CD4-positive, alpha-beta memory T cell (primary cell): ENCODE measurements around the gene USH1C. TPM values are rescaled to one million over a fixed set of nuclear protein-coding genes. Genes with fewer than 3 reads are reported as not detected.

ENCODE experiments used
- CTCF ChIA-PET: fragments of 350-600 bp; sonication (Branson Sonifier 250); formaldehyde crosslinking; loops from one replicate; lab custom pipeline; 2021; ENCODE audit warnings: inconsistent platforms; ENCODE audit not compliant: partially characterized antibody; lab: Charles Lee
- POLR2A ChIA-PET: fragments of 350-600 bp; sonication (Branson Sonifier 250); formaldehyde crosslinking; loops from one replicate; lab custom pipeline; 2021; ENCODE audit not compliant: partially characterized antibody; lab: Charles Lee
- DNase-seq, 5 donors: peaks; one replicate each; pipeline versions ENCODE4 v3.0.0 to v3.0.0-alpha.2; 2020 to 2022; ENCODE audit warnings: mixed read lengths in 1 of 5
- H3K27ac ChIP-seq: one replicate; pipeline ENCODE4 v1.7.0; 2013; ENCODE audit warnings: low read depth, low read length
- H3K27me3 ChIP-seq: 2 replicates; pipeline ENCODE4 v1.7.0; 2013; ENCODE audit warnings: mild to moderate bottlenecking, low read length, moderate library complexity; ENCODE audit not compliant: insufficient read depth
- H3K36me3 ChIP-seq: 2 replicates; pipeline ENCODE4 v1.7.0; 2013; ENCODE audit warnings: mild to moderate bottlenecking, low read length, moderate library complexity; ENCODE audit not compliant: insufficient read depth
- H3K4me1 ChIP-seq: 2 replicates; pipeline ENCODE4 v1.7.0; 2013; ENCODE audit warnings: mild to moderate bottlenecking, low read length, moderate library complexity; ENCODE audit not compliant: insufficient read depth
- H3K4me3 ChIP-seq, 2 donors: one replicate each; pipeline ENCODE4 v1.7.0; 2013; ENCODE audit warnings: low read length in 2 of 2, mild to moderate bottlenecking in 1 of 2
- H3K9me3 ChIP-seq, 2 donors: one replicate each; pipeline ENCODE4 v1.7.0; 2013; ENCODE audit warnings: low read length in 2 of 2, control low read depth in 1 of 2; ENCODE audit not compliant: control insufficient read depth in 1 of 2
- H3K27ac Mint-ChIP-seq, 7 donors: one replicate each; pipeline ENCODE4 v1.8.0; 2020 to 2021; ENCODE audit warnings: mixed read lengths in 7 of 7, mild to moderate bottlenecking in 6 of 7, inconsistent platforms in 3 of 7, moderate library complexity in 3 of 7
- H3K27me3 Mint-ChIP-seq, 2 donors: one replicate each; pipeline ENCODE4 v1.8.0; 2020 to 2021; ENCODE audit warnings: mixed read lengths in 2 of 2
- H3K36me3 Mint-ChIP-seq, 2 donors: one replicate each; pipeline ENCODE4 v1.8.0; 2020 to 2021; ENCODE audit warnings: mixed read lengths in 2 of 2, inconsistent platforms in 1 of 2, mild to moderate bottlenecking in 1 of 2
- H3K4me1 Mint-ChIP-seq, 4 donors: one replicate each; pipeline ENCODE4 v1.8.0; 2020 to 2021; ENCODE audit warnings: mixed read lengths in 4 of 4, mild to moderate bottlenecking in 1 of 4
- H3K4me3 Mint-ChIP-seq, 8 donors: one replicate each; pipeline ENCODE4 v1.8.0; 2020 to 2021; ENCODE audit warnings: mixed read lengths in 8 of 8, mild to moderate bottlenecking in 7 of 8, moderate library complexity in 6 of 8, inconsistent platforms in 3 of 8
- H3K9me3 Mint-ChIP-seq, 8 donors: one replicate each; pipeline ENCODE4 v1.8.0; 2020 to 2021; ENCODE audit warnings: mixed read lengths in 8 of 8, mild to moderate bottlenecking in 5 of 8, inconsistent platforms in 3 of 8, moderate library complexity in 1 of 8
- intact Hi-C: fragments of 100-400 bp; cut with micrococcal nuclease; formaldehyde crosslinking; loops from one replicate; pipeline ENCODE4 v1.15.1; 2023
- polyA plus RNA-seq, 2 donors: library from polyadenylated mRNA; unstranded; fragments of 300-500 nt; fragmentation: Illumina TruSeq; gene quantifications; one replicate each; pipeline ENCODE4 v1.2.3, GENCODE V29; 2021
- total RNA-seq, 2 experiments: library from RNA; stranded (reverse); gene quantifications; one replicate each; pipeline ENCODE4 v1.2.3, GENCODE V29; 2021

The USH1C gene
- total and polyA plus RNA-seq, 4 experiments from 2014 or later, result not detected

DNA sequence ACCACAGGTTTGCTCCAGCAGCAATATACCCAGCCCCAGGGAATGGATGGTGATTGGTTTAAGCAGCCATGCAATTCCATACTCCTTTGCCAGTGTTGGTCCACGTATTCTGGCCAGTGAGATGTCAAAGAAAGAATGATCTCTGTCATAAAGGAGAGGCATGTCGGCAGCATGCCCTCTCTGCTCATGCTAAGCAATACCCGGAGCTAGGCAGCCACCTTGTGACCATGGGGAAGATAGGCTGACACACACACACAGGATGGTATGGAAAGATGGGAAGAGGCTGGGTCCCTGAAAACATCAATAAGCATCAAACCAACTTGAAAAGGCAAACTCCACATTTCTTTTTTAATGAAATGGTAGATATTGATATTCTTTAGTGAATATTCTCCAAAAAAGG lies 72.7 kb downstream of the USH1C start:
- DNase-seq, result no peak
- CTCF ChIA-PET, result no interaction called here
- Mint-ChIP-seq H3K9me3 (peaks cover 0 to 3% (median 0%) of the 10 kb centered on the region in 8 donors), H3K27ac (no peak overlapping the region), H3K27me3 (peaks cover 27 to 32% of the 10 kb centered on the region in 2 donors), H3K4me3 (no peak overlapping the region), H3K36me3 (no peaks in the 10 kb centered on the region), H3K4me1 (peaks cover 0 to 5% (median 2%) of the 10 kb centered on the region in 4 donors)
- Histone ChIP-seq H3K27ac (no peak overlapping the region), H3K36me3 (no peaks in the 10 kb centered on the region), H3K9me3 (no peaks in the 10 kb centered on the region), H3K4me3 (no peak overlapping the region), H3K4me1 (no peaks in the 10 kb centered on the region), H3K27me3 (no peaks in the 10 kb centered on the region)
- POLR2A ChIA-PET, result no interaction called here
- intact Hi-C loops, result no loop called here

DNA sequence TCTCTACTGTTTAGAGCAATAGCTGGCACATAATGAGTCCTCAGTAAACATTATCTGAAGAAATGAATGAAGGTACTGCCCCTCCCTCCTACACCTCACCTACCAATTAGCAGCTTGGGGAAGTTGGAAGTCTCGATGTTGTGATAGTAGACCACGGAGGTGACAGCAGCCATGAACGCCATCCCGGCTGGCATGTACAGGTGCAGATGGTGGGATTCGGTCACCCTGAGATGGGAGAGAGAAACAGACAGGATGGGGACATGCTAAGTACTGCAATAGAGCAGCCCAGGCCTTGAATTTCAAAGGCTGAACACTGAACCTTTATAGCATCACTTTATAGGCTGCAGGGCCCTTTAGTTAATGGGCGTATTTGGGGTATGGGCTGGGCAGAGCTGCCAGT lies 74.2 kb downstream of the USH1C start:
- intact Hi-C loops, result no loop called here
- peaks cover 22 to 31% of the 10 kb centered on the region in 2 donors for H3K27me3 Mint-ChIP-seq

DNA sequence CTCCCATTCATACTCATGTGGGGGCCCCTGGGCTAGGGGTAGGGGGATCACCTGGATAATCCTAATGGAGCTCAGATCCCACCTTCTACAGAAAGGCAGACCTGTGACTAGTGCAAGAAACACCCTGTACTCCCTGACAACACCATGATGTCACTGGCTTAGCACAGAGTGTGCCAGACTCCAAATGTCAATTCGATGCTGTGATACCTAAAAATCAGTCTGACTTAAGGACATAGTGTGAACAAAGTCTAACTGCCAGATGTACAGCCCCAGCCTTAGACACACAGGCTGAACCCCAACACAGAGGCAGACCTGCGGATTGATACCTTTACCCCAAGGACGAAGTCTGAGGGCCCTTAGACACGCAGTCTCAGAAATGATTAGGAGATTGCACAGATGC lies 76.1 kb downstream of the USH1C start:
- ChIA-PET CTCF (no interaction called here), POLR2A (no interaction called here)
- H3K27me3 ChIP-seq, result no peaks in the 10 kb centered on the region
- Mint-ChIP-seq H3K4me3 (no peak overlapping the region), H3K27me3 (peaks cover 9 to 15% of the 10 kb centered on the region in 2 donors), H3K9me3 (no peaks in the 10 kb centered on the region), H3K36me3 (no peaks in the 10 kb centered on the region), H3K4me1 (no peaks in the 10 kb centered on the region), H3K27ac (no peak overlapping the region)
- H3K9me3 ChIP-seq, result no peaks in the 10 kb centered on the region
- H3K4me3 ChIP-seq, result no peak overlapping the region
- H3K4me1 ChIP-seq, result no peaks in the 10 kb centered on the region
- H3K27ac ChIP-seq, result no peak overlapping the region
- intact Hi-C loops, result no loop called here
- no peaks in the 10 kb centered on the region for H3K36me3 ChIP-seq
- no peak for DNase-seq

More for the DNA sequence above, 74.2 kb downstream of the USH1C start:
- no peak overlapping the region for H3K27ac Mint-ChIP-seq
- no peak overlapping the region for H3K4me3 ChIP-seq
- no peaks in the 10 kb centered on the region for H3K4me1 Mint-ChIP-seq
- H3K9me3 Mint-ChIP-seq, result peaks cover 0 to 3% (median 0%) of the 10 kb centered on the region in 8 donors
- H3K4me1 ChIP-seq, result no peaks in the 10 kb centered on the region
- H3K36me3 Mint-ChIP-seq, result no peaks in the 10 kb centered on the region
- DNase-seq, result no peak
- H3K27me3 ChIP-seq, result no peaks in the 10 kb centered on the region
- H3K27ac ChIP-seq, result no peak overlapping the region
- H3K36me3 ChIP-seq, result no peaks in the 10 kb centered on the region
- no peaks in the 10 kb centered on the region for H3K9me3 ChIP-seq
- ChIA-PET CTCF (no interaction called here), POLR2A (no interaction called here)
- H3K4me3 Mint-ChIP-seq, result no peak overlapping the region

DNA sequence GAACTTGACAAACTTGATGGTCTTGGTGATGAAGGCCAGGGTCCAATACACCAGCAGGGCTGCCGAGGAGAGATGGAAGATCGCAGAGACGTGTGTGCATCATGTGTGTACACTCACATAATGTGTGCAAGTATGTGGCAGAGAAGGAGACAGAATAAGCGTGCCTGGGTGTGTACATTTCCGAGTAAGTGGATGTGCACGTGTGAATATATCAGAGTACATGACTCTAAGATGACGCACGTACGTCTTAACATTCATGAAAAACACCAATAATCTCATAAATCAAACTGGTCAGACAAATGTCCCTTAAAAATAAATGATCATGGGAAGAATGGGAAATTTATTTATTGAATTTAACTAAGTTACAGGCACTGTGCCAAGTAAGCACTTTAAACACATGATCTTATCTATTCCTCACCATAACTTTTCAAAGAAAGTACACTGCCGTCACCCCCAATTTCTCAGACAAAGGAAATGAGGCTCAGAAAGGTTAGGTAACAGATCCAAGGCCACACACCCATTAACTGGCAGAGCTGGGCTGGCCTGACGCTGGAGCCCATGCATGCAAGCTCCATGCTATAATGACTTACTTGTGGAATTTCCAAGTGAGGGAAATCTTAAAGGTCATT lies 80.6 kb downstream of the USH1C start:
- Histone ChIP-seq H3K36me3 (no peaks in the 10 kb centered on the region), H3K27me3 (no peaks in the 10 kb centered on the region), H3K9me3 (no peaks in the 10 kb centered on the region), H3K27ac (no peak overlapping the region), H3K4me1 (no peaks in the 10 kb centered on the region), H3K4me3 (no peak overlapping the region)
- DNase-seq, result no peak
- POLR2A ChIA-PET, result no interaction called here
- H3K27ac Mint-ChIP-seq, result no peak overlapping the region
- H3K4me3 Mint-ChIP-seq, result no peak overlapping the region
- no peaks in the 10 kb centered on the region for H3K9me3 Mint-ChIP-seq
- H3K36me3 Mint-ChIP-seq, result no peaks in the 10 kb centered on the region
- H3K27me3 Mint-ChIP-seq, result peaks cover 4 to 5% of the 10 kb centered on the region in 2 donors
- H3K4me1 Mint-ChIP-seq, result no peaks in the 10 kb centered on the region
- CTCF ChIA-PET, result no interaction called here
- intact Hi-C loops, result no loop called here

DNA sequence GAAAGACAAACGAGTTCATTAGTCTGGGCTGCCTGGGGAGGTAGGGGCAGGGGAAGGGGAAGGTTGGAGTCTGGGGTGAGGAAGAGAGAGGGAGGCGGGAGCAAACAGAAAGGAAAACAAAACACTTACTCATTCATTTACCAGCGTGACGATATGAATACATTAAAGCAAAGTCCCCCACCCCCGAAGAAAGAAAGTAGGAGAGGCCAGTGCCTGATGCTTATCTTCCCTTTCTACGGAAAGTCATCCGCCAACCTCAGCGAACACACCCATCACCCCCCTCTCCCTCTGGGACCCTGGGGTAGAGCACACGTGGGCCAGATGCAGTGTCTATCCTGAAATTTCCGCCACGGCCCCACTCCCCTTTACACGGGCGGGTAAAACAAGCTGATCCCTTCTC lies 81.3 kb downstream of the USH1C start:
- no peaks in the 10 kb centered on the region for H3K9me3 Mint-ChIP-seq

DNA sequence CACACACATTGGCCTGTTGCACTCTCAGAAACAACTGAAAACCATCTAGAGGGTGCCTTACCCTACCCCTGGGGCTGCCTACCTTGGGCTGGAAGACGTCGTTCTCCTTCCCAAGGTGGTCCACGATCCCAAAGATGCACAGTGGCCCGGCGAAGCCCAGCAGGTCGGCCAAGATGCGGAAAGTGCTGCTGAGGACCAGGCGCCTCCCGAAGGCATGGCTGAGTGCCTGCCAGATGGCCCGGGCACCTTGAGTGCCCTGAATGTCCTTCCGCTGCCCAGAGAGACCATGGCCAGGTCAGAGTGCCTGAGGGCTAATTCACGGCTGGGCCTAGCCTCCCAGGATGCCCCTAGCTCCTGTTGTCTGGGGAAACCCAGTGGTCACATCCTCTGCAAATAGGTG lies 83.8 kb downstream of the USH1C start:
- ChIA-PET POLR2A (no interaction called here), CTCF (interaction anchor here (0.8 kb wide), 1 partner anchor 71 kb away, joined by 3 read pairs; no protein-coding TSS in a partner anchor)
- H3K4me3 ChIP-seq, result no peak overlapping the region
- intact Hi-C loops, result no loop called here
- no peak overlapping the region for H3K27ac ChIP-seq
- H3K9me3 Mint-ChIP-seq, result no peaks in the 10 kb centered on the region
- no peaks in the 10 kb centered on the region for H3K4me1 Mint-ChIP-seq
- H3K27ac Mint-ChIP-seq, result no peak overlapping the region
- no peaks in the 10 kb centered on the region for H3K9me3 ChIP-seq
- peaks cover 8 to 10% of the 10 kb centered on the region in 2 donors for H3K27me3 Mint-ChIP-seq
- H3K36me3 Mint-ChIP-seq, result no peaks in the 10 kb centered on the region
- H3K4me3 Mint-ChIP-seq, result no peak overlapping the region
- no peaks in the 10 kb centered on the region for H3K36me3 ChIP-seq
- H3K4me1 ChIP-seq, result no peaks in the 10 kb centered on the region
- H3K27me3 ChIP-seq, result no peaks in the 10 kb centered on the region
- DNase-seq, result no peak

More for the DNA sequence above, 81.3 kb downstream of the USH1C start:
- Histone ChIP-seq H3K36me3 (no peaks in the 10 kb centered on the region), H3K9me3 (no peaks in the 10 kb centered on the region), H3K27me3 (no peaks in the 10 kb centered on the region), H3K4me3 (no peak overlapping the region), H3K4me1 (no peaks in the 10 kb centered on the region), H3K27ac (no peak overlapping the region)
- intact Hi-C loops, result no loop called here
- no peaks in the 10 kb centered on the region for H3K36me3 Mint-ChIP-seq
- CTCF ChIA-PET, result no interaction called here
- H3K27ac Mint-ChIP-seq, result no peak overlapping the region
- POLR2A ChIA-PET, result no interaction called here
- no peaks in the 10 kb centered on the region for H3K4me1 Mint-ChIP-seq
- peaks cover 4 to 5% of the 10 kb centered on the region in 2 donors for H3K27me3 Mint-ChIP-seq
- no peak overlapping the region for H3K4me3 Mint-ChIP-seq
- no peak for DNase-seq

DNA sequence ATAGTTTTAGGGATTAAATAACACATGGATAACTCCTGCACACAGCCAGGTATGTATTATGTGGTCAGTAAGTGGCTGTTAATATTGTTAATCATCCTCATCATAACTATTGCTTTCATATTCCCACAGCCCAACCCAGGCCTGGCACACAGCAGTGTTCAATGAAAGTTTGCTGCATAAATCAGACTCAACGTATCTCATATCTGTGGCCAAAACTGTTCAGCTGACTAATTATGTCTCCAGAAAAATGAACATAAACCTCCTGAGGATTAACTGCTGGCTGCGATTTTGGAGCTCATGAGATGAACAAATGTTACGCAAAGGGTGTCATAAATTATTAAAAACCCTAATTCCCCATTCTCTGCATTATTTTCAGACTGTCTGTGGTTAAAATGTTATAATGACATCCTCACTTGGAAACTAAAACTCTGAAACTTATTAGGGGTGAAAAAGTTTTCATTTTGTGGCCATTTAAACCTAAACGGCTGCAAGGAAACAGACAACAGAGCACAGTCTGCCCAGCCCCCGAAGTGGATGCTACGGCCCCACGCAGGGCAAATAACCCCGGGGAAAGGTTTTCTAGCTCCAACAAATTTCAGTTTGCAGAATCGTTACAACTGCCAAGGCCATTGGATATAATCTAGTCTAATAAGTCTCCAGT lies 84.8 kb downstream of the USH1C start:
- peaks cover 8 to 9% of the 10 kb centered on the region in 2 donors for H3K27me3 Mint-ChIP-seq

More for the DNA sequence above, 84.8 kb downstream of the USH1C start:
- no peak overlapping the region for H3K27ac Mint-ChIP-seq
- Histone ChIP-seq H3K4me3 (no peak overlapping the region), H3K27ac (no peak overlapping the region), H3K27me3 (no peaks in the 10 kb centered on the region), H3K9me3 (no peaks in the 10 kb centered on the region), H3K4me1 (no peaks in the 10 kb centered on the region), H3K36me3 (no peaks in the 10 kb centered on the region)
- intact Hi-C loops, result no loop called here
- peaks cover 0 to 1% (median 0%) of the 10 kb centered on the region in 8 donors for H3K9me3 Mint-ChIP-seq
- no peaks in the 10 kb centered on the region for H3K36me3 Mint-ChIP-seq
- no peak overlapping the region for H3K4me3 Mint-ChIP-seq
- ChIA-PET POLR2A (no interaction called here), CTCF (interaction anchor here (0.8 kb wide), 1 partner anchor 70 kb away, joined by 3 read pairs; no protein-coding TSS in a partner anchor)
- DNase-seq, result no peak
- no peaks in the 10 kb centered on the region for H3K4me1 Mint-ChIP-seq
